ENCODE measurements around the gene TMED1. TPM values are rescaled to one million over a fixed set of nuclear protein-coding genes. Genes with fewer than 3 reads are reported as not detected.

TMED1 gene
- polyA plus RNA-seq, 1 donor (not counting 4 experiments of a cell fraction or from before 2014, with no cell fraction given), result 18.2 TPM

- H3K4me2 ChIP-seq (ENCODE audit: control insufficient read depth, extremely low read depth, insufficient read depth, low read depth, low read length), result no peak overlapping the region
- FAIRE-seq, result no peak
These were observed 26.6 kb upstream of the TMED1 start for GRCh38 chr19:10862561-10863106.

GRCh38 chr19:10861103-10861651 is 25.2 kb upstream of the TMED1 start:
- no peak for DNase-seq (ENCODE audit: low read depth, low spot score)

More at GRCh38 chr19:10862561-10863106, 26.6 kb upstream of the TMED1 start:
- Histone ChIP-seq H3K9me3 (ENCODE audit: control insufficient read depth, low read depth, low read length) (no peaks in the 10 kb centered on the region), H3K4me1 (ENCODE audit: control insufficient read depth, extremely low read depth, insufficient read depth, low read length) (peaks cover 4% of the 10 kb centered on the region), H3K79me2 (ENCODE audit: control insufficient read depth, insufficient read depth, low read length) (no peaks in the 10 kb centered on the region), H3K4me3 (ENCODE audit: control insufficient read depth in 2 of 3, extremely low read depth in 1 of 3, insufficient read depth in 2 of 3, low read depth in 1 of 3, low read length in 3 of 3) (no peak overlapping the region), H3K27ac (ENCODE audit: control insufficient read depth, insufficient read depth, low read length) (no peak overlapping the region), H3K9me1 (ENCODE audit: control insufficient read depth, extremely low read depth, insufficient read depth, low read length) (no peaks in the 10 kb centered on the region), H3K9ac (ENCODE audit: control insufficient read depth, extremely low read depth, insufficient read depth, low read length) (no peak overlapping the region), H4K20me1 (ENCODE audit: control insufficient read depth, extremely low read depth, insufficient read depth, low read length) (no peaks in the 10 kb centered on the region), H2AFZ (ENCODE audit: control insufficient read depth, low read length) (no peak overlapping the region), H3K27me3 (ENCODE audit: control insufficient read depth, extremely low read depth, insufficient read depth, low read length) (no peaks in the 10 kb centered on the region), H3K36me3 (ENCODE audit: control insufficient read depth in 2 of 2, extremely low read depth in 1 of 2, insufficient read depth in 2 of 2, low read length in 2 of 2) (no peaks in the 10 kb centered on the region)
- DNase-seq (ENCODE audit: low read depth, low spot score), result no peak
- dilution Hi-C loops (cut with MboI; ENCODE audit: extremely low pct_ligation_motif_present, low sequenced_read_pairs), result no loop called here
- no peak for TF ChIP-seq EZH2 (IDR thresholded peaks at IDR 0.05; ENCODE audit: low read length)
- TF ChIP-seq CTCF (optimal IDR thresholded peaks at IDR 0.05 in 1 of 3, IDR thresholded peaks at IDR 0.05 in 1 of 3, conservative IDR thresholded peaks at IDR 0.05 in 1 of 3; ENCODE audit: extremely low read depth in 1 of 3, insufficient read depth in 2 of 3, low read length in 3 of 3), result no peak

More at GRCh38 chr19:10861103-10861651, 25.2 kb upstream of the TMED1 start:
- peak; percentile 52 to 67 (median 62) for TF ChIP-seq CTCF (optimal IDR thresholded peaks at IDR 0.05 in 1 of 3, IDR thresholded peaks at IDR 0.05 in 1 of 3, conservative IDR thresholded peaks at IDR 0.05 in 1 of 3; ENCODE audit: extremely low read depth in 1 of 3, insufficient read depth in 2 of 3, low read length in 3 of 3)
- no peak for TF ChIP-seq EZH2 (IDR thresholded peaks at IDR 0.05; ENCODE audit: low read length)
- Histone ChIP-seq H3K9me1 (ENCODE audit: control insufficient read depth, extremely low read depth, insufficient read depth, low read length) (no peaks in the 10 kb centered on the region), H3K79me2 (ENCODE audit: control insufficient read depth, insufficient read depth, low read length) (no peaks in the 10 kb centered on the region), H3K9me3 (ENCODE audit: control insufficient read depth, low read depth, low read length) (no peaks in the 10 kb centered on the region), H3K9ac (ENCODE audit: control insufficient read depth, extremely low read depth, insufficient read depth, low read length) (no peak overlapping the region), H3K27me3 (ENCODE audit: control insufficient read depth, extremely low read depth, insufficient read depth, low read length) (no peaks in the 10 kb centered on the region), H4K20me1 (ENCODE audit: control insufficient read depth, extremely low read depth, insufficient read depth, low read length) (no peaks in the 10 kb centered on the region), H3K4me1 (ENCODE audit: control insufficient read depth, extremely low read depth, insufficient read depth, low read length) (peaks cover 4% of the 10 kb centered on the region), H3K36me3 (ENCODE audit: control insufficient read depth in 2 of 2, extremely low read depth in 1 of 2, insufficient read depth in 2 of 2, low read length in 2 of 2) (no peaks in the 10 kb centered on the region), H2AFZ (ENCODE audit: control insufficient read depth, low read length) (no peak overlapping the region), H3K4me3 (ENCODE audit: control insufficient read depth in 2 of 3, extremely low read depth in 1 of 3, insufficient read depth in 2 of 3, low read depth in 1 of 3, low read length in 3 of 3) (no peak overlapping the region), H3K27ac (ENCODE audit: control insufficient read depth, insufficient read depth, low read length) (no peak overlapping the region), H3K4me2 (ENCODE audit: control insufficient read depth, extremely low read depth, insufficient read depth, low read depth, low read length) (no peak overlapping the region)
- dilution Hi-C loops (cut with MboI; ENCODE audit: extremely low pct_ligation_motif_present, low sequenced_read_pairs), result no loop called here
- FAIRE-seq, result no peak
